HT-29 (cell line): ENCODE measurements around the gene SIGLEC15. TPM values are rescaled to one million over a fixed set of nuclear protein-coding genes. Genes with fewer than 3 reads are reported as not detected.
"Not testable (repeated sequence)": the region's sequence is repeated elsewhere in the genome, so short reads cannot be mapped to it uniquely, and the experiment has no call there.

ENCODE experiments used
- DNase-seq: peaks from one replicate; pipeline ENCODE4 v3.0.0-alpha.2; 2015; ENCODE audit warnings: low spot score
- total RNA-seq: library from RNA; depleted of rRNA; stranded (reverse); fragments of >200 nt; shearing (Covaris generic); gene quantifications from 2 replicates; pipeline ENCODE4 v1.2.3, GENCODE V29; 2014

The SIGLEC15 gene
- total RNA-seq, 1 experiment from 2014 or later = 5.5 TPM

- no peak for DNase-seq
Measured at GRCh38 chr18:45820106-45820745, 5.2 kb upstream of the SIGLEC15 start.

DNA sequence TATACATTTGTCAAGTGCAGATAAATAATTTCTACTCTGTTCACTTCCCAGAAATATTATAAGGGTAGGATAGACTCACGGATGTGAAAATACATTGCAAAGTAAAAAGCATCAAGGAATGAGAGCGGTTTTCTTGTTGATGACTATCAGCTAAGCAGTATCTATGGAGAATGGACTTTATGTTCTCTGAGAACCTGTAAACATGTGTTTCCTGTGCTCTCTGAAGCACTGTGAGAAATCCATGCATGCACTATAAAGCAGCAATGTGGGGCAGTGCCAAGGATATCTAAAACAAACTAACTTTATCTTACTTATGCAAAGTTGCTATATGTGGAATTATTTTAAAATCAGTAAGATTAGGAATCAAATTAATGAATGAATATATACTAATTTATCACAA is 4.4 kb upstream of the SIGLEC15 start:
- no peak for DNase-seq

GRCh38 chr18:45821711-45822110 is 3.8 kb upstream of the SIGLEC15 start:
- DNase-seq = no peak

- DNase-seq = no peak
Measured at GRCh38 chr18:45826084-45826483, 609 bp downstream of the SIGLEC15 start.

DNA sequence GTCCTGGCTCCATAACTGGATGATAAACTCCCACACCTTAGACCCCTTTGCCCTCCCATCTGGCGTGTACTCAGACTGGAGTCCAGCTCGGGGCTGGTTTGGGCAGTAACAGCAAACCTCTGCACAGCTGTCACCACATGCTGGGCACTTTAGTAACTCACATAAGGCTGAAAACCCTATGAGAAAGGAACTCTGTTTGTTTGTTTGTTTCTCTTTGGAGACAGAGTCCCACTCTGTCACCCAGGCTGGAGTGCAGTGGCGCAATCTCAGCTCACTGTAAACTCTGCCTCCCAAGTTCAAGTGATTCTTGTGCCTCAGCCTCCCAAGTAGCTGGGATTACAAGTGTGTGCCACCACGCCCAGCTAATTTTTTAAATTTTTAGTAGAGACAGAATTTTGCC is 1.2 kb downstream of the SIGLEC15 start:
- not testable (repeated sequence) for DNase-seq

DNA sequence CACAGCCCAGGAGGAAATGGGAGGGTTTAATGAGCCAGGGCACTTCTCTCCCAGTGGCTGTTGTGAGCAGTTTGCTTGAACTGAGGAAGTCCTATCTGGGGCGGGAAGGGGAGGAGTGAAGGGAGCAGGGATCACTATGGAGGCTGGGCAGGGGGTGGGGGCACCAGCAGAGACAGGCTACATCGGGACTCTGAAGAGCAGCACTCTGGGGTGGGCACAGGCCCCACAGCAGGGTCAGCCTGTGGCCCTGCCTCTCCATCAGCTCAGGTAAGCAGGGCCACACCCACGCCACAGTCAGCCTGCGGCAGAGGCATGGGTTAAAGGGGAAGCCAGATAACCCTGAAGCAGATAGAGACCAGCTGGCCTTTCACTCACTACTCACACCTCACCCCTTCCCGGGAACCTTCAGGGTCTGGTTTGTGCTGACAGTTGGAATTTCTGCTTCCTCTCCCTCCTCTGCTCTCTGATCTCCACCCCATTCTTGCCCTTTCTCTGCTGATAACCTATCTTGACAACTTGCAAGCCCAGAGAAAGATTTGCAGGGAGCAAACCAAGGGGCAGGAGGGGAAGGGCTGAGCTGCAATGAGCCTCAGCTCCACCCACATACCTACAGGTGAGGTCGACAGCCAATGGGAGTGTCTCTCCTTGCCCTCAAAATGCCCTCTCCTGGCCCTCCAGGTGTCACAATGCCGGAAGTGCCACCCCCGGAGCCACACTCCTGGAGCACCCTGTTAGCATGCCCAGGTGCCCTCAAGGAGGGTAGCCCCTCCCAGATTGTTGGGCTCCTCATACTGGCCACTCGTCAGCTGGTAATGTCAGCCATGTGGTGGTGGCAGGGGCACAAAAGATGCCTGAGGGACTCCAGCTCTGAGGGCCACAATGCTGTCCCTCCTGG is 3.7 kb downstream of the SIGLEC15 start:
- peak; percentile 83 for DNase-seq

DNA sequence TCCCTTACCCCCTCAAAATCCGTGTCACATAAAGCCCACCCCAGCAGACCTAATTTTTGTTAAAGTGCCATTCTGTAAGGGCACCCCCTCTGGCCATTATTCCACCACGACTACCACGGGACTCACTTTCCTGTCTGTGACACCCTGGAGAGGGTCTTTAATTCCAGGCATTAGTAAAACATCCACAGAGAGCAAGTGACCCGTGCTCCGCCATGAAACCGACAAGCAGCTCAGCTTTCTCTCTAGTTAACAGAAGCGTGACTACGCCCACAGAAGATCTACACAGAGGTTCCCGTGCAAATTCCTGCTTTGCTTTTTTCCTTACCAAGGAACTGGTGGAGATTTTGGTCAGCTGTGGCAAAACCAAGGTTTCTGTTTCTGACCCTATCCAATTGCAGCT is 4.4 kb downstream of the SIGLEC15 start:
- peak; percentile 42 for DNase-seq

GRCh38 chr18:45830917-45831316 is 5.4 kb downstream of the SIGLEC15 start:
- DNase-seq = no peak

GRCh38 chr18:45833846-45834245 is 8.4 kb downstream of the SIGLEC15 start:
- no peak for DNase-seq

GRCh38 chr18:45834306-45834705 is 8.8 kb downstream of the SIGLEC15 start:
- DNase-seq = no peak

DNA sequence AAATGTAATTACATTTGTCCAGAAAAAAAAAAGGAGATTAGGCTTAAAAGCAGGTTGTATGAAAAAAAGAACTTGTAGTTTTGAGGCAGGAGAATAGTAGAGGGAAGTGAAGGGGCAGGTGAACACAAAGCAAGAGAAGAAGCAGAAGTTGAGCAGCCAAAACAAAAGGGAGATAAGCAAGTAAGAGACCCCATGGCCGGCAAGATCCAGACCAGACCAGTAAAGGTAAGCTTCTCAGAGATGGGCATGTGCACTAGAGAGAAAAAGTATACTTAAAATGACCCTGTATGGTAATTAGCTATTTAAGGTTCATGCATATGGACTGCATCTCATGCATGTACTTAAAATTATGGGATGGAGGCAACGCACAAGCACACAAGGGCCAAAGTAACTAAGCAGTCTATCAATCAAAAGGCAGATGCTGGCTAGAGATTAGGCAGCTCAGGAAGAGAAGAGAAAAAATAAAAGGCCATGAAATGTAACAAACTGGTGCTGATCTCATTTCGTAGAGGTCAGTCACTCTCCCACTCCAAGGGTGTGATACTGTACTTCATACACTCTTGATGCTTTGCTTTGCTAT is 9.7 kb downstream of the SIGLEC15 start:
- no peak for DNase-seq

DNA sequence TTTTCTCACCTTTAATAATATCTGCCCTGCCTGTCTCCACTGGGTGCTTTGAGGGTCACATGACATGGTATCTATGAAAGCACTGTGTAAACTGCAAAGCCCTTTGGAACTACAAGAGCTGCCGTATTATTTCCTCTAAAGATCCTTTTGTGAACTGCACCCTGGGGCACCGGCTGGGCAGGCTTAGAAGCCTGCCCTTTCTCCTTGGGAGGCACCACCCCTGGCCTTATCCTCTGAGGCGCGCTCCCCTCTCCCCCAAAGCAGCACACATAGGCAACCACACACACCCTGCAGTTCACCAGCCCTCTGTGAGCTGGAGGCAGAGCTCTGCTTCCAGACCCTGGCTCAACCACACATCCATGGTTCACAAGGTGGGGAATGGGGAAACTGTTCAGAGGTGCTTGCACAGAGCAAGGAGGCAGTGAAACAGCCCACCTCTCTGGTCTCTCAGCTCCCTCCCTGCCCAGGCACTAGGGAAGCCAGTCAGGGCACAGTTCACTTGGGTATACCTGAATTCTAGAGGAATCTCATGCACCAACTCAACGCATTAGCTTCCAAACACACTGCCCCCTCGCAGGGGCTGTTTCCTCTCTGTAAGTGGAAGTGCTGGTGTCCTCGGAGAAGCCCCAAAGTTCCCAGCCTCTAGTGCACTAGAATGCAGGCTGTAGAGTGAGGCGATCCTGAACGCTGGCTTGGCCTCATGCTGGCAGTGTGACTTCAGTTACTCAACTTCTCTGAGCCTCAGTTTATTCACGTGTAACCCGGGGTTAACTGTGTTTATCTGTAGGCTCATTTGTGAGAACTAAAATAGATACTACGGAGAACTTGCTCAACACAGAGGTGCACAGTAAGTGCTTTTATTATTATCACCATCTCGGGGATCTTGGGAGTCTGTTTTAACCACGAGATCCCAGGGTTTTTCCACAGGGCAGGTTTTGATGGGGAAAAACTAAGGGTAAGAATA is 11.0 kb downstream of the SIGLEC15 start:
- peak; percentile 60 for DNase-seq

DNA sequence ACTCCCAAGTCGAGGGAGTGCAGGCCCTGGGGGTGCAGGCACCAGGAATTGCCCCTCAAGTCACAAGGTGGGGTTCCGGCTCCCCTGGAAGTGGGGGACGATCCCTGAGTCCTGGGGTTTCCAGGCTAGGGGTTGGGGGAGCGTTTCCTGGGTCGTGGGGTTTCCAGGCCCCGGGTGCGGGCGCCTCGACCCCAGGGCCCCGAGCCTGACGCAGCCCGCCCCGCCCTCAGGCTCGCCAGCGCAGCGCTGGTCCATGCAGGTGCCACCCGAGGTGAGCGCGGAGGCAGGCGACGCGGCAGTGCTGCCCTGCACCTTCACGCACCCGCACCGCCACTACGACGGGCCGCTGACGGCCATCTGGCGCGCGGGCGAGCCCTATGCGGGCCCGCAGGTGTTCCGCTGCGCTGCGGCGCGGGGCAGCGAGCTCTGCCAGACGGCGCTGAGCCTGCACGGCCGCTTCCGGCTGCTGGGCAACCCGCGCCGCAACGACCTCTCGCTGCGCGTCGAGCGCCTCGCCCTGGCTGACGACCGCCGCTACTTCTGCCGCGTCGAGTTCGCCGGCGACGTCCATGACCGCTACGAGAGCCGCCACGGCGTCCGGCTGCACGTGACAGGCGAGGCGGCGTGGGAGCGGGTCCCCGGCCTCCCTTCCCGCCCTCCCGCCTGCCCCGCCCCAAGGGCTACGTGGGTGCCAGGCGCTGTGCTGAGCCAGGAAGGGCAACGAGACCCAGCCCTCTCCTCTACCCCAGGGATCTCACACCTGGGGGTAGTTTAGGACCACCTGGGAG is 12.0 kb downstream of the SIGLEC15 start:
- peak; percentile 40 for DNase-seq

DNA sequence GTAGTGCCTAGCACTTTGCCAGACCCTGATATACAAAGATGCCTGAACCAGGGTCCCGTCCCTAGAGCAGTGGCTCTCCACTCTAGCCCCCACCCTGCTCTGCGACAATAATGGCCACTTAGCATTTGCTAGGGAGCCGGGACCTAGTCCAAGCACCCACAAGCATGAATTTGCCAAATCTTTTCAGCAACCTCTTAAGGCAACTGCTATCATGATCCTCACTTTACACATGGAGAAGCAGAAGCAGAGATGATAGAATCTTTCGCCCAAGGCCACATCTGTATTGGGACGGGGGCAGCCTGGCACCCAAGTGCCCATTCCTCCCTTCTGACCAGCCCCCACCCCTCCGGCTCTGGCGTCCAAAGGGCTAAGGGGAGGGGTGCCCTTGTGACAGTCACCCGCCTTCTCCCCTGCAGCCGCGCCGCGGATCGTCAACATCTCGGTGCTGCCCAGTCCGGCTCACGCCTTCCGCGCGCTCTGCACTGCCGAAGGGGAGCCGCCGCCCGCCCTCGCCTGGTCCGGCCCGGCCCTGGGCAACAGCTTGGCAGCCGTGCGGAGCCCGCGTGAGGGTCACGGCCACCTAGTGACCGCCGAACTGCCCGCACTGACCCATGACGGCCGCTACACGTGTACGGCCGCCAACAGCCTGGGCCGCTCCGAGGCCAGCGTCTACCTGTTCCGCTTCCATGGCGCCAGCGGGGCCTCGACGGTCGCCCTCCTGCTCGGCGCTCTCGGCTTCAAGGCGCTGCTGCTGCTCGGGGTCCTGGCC is 13.0 kb downstream of the SIGLEC15 start:
- no peak for DNase-seq

DNA sequence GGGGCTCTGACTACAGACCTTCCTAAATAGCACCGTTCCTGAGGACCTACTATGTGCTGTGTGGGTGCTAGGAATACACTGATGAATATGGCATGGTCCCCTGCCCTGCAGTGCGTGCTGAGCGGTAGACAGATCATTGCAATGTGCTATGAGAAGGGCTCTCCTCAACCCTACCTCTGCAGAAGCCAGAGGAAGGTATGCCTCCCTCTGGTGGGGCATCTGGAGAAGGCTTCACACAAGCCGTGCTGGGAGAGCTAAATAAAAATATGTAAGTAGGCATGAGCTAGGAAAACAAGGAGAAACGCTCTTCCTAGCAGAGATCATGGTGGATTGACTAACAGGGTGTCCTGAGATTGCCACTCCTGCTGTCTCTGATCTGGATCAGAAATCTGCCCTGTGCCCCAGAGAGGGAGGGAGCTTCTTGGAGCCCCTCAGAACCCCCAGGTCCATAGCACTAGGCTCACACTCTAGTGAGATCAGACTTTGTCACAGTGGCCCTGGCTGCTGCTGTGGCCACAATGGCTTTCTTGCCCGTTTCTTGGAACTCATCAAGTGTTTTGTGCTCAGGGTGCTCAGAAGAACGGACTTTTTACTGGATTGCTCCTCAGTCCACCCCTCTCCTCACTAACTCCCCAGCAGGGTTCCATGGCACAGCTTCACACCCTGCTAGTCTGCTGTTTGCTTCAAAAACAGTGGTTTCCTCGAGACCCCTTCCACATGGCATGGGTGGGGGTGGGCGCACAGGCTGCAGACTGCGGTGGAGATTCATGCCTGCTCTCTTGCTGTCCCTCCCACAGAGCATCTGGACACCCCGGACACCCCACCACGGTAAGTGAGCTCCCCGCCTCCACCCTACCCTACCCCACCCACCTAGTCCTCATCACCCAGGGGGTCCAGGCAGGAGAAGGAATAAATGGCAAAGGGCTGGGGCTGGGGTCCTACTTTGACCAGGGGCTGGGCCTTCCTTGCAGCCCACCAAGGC is 14.2 kb downstream of the SIGLEC15 start:
- peak; percentile 76 for DNase-seq

DNA sequence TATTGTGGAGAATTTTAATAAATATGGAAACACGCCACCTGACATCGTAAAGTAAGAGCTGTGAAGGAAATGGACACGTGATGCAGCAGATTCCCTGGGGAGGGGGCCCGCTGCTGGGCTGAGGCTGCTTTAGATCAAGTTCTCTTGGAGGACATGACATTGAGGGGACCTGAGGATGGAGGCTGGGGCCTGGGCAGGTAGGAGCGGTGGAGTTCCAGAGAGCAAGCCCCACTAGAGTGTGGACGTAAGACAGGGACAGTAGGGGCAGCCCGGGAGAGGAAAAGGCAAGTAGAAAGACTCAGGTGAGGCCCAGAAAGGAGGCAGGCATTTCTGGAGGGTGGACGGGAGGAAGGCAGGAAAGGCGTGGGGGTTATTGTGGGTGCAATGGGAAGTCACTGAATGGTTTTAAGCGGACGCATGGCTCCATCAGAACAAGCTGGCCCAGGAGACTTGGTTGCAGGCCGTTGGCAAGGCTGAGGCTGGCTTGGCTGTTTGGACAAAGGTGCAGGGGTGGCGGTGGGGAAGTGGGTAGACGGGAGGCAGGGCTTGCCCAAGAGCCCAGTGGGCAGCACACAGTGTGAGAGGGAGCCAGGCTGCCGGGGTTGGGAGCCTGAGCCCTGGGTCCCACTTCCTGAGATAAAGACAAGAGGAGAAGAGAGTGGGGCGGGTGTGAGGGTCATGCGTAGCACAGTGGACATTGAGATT is 15.7 kb downstream of the SIGLEC15 start:
- no peak for DNase-seq

- DNase-seq = no peak
Measured at GRCh38 chr18:45841765-45842442, 16.4 kb downstream of the SIGLEC15 start.
